GM19023 (cell line): ENCODE results near the gene IL1RAPL1.
"Not testable (repeated sequence)": the region's sequence is repeated elsewhere in the genome, so short reads cannot be mapped to it uniquely, and the experiment has no call there.

ENCODE experiments used
- ATAC-seq: cut with Tn5 transposase; IDR thresholded peaks from one replicate; pipeline ENCODE4 v1.9.1; 2021; ENCODE audit warnings: mild to moderate bottlenecking, moderate library complexity; ENCODE audit not compliant: unreplicated experiment

Gene IL1RAPL1

GRCh38 chrX:28766561-28766960 lies 179.3 kb downstream of the IL1RAPL1 start:
- ATAC-seq = not testable (repeated sequence)

- ATAC-seq = no peak
These were observed 186.6 kb downstream of the IL1RAPL1 start for GRCh38 chrX:28773807-28774206.

GRCh38 chrX:28787206-28787605 lies 200.0 kb downstream of the IL1RAPL1 start:
- no peak for ATAC-seq

- not testable (repeated sequence) for ATAC-seq
These were observed 213.4 kb downstream of the IL1RAPL1 start for GRCh38 chrX:28800671-28801070.

GRCh38 chrX:28802625-28803024 lies 215.4 kb downstream of the IL1RAPL1 start:
- no peak for ATAC-seq

GRCh38 chrX:28835991-28836390 lies 248.7 kb downstream of the IL1RAPL1 start:
- ATAC-seq = no peak

DNA sequence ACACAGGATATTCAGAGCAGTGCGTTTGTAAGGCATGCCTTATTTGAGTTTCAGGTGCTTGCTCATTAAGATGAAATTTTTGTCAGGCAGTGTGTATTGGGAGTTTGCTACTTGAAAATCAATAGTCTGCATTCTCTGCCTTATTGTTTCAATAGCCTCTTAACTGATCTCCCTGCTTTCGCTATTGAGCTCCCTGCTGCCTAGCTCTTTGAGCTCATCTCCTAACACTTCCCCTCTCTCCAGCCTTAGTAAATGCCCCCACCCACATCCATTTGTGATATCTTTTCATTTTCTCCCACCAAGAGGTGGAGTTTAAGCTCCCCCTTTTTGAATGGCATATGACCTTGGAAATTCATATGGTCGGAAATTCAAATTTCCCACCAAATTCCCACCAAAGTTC lies 256.6 kb downstream of the IL1RAPL1 start:
- no peak for ATAC-seq

DNA sequence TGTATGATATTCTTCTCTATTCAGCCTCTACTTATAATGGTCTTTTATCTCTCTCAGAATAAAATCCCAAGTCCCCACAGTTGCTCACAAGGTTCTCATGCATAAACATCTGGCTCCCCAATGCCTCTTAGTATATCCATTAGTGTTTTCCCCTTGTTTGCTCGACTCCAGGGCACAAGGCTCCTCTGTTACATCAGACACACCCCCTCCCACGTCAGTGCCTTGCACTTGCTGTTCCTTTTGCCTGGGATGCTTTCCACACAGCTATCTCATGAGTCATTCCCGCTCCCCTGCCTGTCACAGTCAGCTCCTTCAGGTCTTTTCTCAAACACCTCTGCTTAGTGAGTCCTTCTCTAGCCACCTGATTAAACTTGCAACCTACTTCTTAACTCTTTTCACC lies 260.2 kb downstream of the IL1RAPL1 start:
- ATAC-seq = no peak

DNA sequence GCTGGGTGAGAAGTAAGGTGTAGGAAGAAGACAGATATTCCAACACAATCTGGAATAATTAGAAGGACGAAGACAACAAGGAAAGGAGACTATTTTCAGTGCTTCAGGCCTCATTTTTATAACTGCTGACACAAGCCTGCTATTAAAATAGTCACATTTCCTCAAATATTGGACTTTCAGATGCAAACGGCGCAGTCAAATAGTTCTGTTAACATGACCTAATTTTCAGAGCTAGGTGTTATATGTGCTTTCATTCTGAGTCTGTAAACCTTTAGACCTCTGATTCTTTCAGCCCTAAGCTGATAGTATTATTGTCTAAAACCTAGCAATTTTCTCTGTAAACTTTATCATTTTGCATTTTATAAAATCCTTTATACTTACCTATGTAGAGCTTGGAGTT lies 261.5 kb downstream of the IL1RAPL1 start:
- no peak for ATAC-seq

- no peak for ATAC-seq
These were observed 263.7 kb downstream of the IL1RAPL1 start for GRCh38 chrX:28850955-28851354.

- ATAC-seq = no peak
These were observed 264.6 kb downstream of the IL1RAPL1 start for GRCh38 chrX:28851871-28852270.

- no peak for ATAC-seq
These were observed 267.4 kb downstream of the IL1RAPL1 start for GRCh38 chrX:28854637-28855036.

DNA sequence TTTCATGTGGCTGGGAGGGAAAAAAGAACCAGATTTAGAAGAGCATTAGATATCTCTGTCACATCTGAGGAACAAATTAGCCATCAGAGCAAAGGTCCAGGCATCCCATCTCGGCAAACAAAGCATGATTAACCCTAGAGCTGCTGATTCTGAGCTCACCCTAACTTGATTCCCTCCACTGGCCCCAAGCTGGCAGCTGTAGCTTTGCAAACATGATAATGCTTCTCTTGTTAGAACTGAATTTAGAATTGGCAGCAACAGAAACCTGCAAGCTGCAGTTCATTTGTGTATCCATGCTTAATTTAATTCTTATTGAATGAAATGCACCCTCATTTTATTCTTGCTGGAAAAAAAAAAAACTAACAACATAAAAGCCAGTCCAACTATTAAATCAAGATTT lies 289.2 kb downstream of the IL1RAPL1 start:
- ATAC-seq = no peak

DNA sequence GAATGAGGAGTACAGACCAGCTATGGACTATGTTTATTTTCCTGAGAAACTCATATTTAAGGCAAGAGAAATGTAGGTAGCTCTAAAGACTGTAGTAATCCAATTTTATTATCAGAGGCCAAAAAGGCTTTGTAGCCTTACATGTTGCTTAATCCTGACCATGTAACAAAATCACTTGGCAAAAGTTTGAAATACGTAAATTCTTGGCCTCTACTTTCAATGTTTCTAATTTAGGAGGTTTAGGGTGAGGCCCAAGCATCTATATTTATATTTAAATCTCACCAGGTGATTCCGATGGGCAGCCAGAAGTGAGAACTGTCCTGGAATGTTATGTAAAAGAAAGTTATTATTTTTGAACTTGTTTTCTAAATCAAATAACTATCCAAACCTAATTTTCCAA lies 289.7 kb downstream of the IL1RAPL1 start:
- no peak for ATAC-seq

DNA sequence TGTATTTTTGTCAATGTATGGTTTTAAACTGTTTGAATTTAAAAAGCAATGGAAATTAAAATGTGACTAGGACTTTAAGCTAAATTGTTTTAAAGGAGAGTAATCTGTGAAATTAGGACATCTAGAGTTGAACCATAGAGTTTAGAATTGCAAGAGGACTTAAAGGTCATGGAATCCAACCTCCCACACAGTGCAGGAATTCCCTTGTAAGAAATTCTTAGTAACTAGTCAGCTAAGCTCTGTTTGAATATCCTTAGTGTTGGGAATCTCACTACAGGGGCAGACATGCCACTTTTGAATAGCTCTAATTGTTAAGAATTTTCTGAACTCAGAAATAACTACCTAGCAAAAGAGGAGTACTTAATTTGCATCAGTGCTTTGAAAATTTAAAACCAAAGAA lies 292.9 kb downstream of the IL1RAPL1 start:
- ATAC-seq = no peak

GRCh38 chrX:28884823-28885222 lies 297.6 kb downstream of the IL1RAPL1 start:
- ATAC-seq = no peak

DNA sequence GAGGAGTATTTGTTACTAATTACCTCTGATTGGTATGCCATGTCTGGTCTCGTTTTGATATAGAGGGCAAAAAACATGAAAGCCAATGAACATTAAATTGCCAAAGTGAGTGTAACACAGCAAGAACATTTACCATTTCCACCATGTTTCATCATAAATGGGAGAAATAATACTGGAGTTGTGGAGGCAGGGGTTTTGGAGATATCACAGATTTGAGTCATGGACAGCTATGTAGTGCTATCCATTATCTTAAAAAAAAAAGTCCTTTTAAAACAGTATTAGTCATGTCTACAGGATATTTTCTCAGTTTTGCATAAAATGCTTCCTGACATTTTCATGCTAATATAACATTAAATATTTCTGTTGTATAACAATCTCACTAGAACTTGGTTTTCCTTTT lies 301.2 kb downstream of the IL1RAPL1 start:
- ATAC-seq = no peak

GRCh38 chrX:28889591-28890090 lies 302.4 kb downstream of the IL1RAPL1 start:
- no peak for ATAC-seq

GRCh38 chrX:28901637-28902036 lies 314.4 kb downstream of the IL1RAPL1 start:
- ATAC-seq = no peak

DNA sequence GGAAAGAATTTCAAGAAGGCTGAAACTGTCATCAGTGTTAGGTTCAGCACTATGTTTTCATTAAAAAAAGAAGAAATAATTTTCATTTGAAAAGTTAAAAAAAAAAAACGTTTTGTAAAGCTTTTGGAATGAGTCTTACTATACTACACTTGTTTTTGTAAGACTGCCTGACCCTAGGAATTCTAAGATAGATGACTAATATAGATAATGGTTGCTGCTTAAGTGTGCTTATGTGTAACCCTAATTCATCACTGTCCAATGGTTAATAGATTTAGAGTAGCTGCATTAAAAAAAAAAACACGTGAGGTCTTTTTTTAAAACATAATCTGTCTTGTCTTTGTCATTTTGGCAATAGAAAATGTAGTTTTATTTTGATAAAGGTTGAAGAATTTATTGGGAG lies 323.2 kb downstream of the IL1RAPL1 start:
- no peak for ATAC-seq

- no peak for ATAC-seq
These were observed 333.1 kb downstream of the IL1RAPL1 start for GRCh38 chrX:28920153-28920943.

DNA sequence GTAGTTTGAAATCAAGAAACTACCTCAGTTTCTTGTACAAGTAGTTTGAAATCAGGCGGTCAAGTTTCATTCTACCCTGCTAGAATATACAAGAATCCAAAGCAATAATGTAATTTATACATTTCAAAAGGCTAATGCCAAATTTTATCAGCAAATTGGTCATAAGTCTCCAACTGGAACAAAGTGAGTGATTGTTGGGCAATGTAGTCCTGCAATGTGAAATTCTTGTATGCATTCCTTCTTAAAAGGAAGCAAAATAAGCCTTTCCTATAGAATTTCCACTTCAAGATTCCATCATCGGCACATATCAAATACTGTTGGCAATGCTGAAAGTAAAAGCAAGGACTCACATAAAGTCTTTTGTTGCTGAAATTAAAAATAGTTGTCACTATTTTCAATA lies 334.9 kb downstream of the IL1RAPL1 start:
- no peak for ATAC-seq

DNA sequence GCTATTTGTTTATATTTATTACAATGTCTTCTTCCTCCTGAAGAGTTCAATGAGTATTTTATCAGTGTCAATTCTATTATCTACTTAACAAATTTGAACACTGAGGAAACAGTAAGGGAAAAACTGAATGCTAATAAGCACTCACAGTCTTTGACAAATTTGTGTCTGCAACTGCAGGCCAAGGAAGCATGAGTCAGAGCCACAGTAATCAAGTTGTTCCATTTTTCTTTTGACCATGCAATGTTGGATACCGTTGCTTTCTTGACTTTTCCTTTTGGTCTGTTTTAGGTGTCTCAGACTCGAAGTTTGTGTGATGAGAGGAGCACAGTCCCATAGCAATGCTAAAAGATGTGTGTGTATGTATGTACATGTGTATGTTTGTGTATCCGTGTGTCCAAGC lies 359.6 kb downstream of the IL1RAPL1 start:
- ATAC-seq = no peak
